ENCODE results near the gene DCST2. TPM values are rescaled to one million over a fixed set of nuclear protein-coding genes. Genes with fewer than 3 reads are reported as not detected.

The DCST2 gene
- polyA plus RNA-seq, 1 of the 3 experiments (the other 2 are of a cell fraction) = 0.76 TPM

DNA sequence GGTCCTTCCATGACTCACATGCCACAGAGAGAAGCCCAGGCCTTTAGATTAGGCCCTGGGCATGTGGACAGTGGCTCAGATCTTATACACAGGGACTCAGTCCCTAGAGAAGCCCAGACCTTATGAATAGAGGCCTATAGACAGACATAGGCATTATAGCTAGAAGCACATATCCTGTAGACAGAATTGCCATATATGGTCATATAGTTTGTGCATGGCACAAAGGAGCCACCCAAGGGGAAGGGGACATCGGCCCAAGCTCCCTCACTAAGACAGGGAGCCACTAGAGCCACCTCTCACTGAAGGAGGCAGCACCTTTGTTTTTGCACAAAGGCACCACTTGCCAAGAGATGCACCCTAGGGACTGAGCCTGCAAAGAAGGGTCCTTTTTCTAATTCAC, 42.8 kb upstream of the DCST2 start:
- H2AFZ ChIP-seq (ENCODE audit: low read depth) = no peak overlapping the region
- no peak overlapping the region for H3K4me3 ChIP-seq (ENCODE audit: low read depth in 2 of 2, low read length in 1 of 2)
- H3K79me2 ChIP-seq (ENCODE audit: insufficient read depth) = no peaks in the 10 kb centered on the region
- WGBS (ENCODE audit: low lambda C conversion rate) = 56% methylated on average over 1 of the region's 1 CpG
- no peak overlapping the region for H3K27ac ChIP-seq (ENCODE audit: low read depth in 2 of 2, low read length in 1 of 2)
- ChIA-PET POLR2A (no interaction called here), CTCF (interaction anchor here (0.7 to 29.9 kb wide), 8 partner anchors 8 to 117 kb away, joined by 3 to 573 read pairs (median 8); partner anchors contain the start of genes ADAM15, DCST1, DCST2 and EFNA4)
- TF ChIP-seq FOSL2 (IDR thresholded peaks at IDR 0.05; ENCODE audit: borderline replicate concordance, low read depth) = no peak
- peaks cover 12% of the 10 kb centered on the region for H3F3A ChIP-seq (replicated peaks; ENCODE audit: insufficient read depth)
- H3K36me3 ChIP-seq (replicated peaks in 1 of 2; ENCODE audit: control insufficient read depth in 1 of 2, insufficient read depth in 2 of 2, low read length in 1 of 2) = no peaks in the 10 kb centered on the region
- no peak overlapping the region for H3K9ac ChIP-seq
- H3K4me1 ChIP-seq (ENCODE audit: control insufficient read depth in 1 of 2, insufficient read depth in 2 of 2, low read depth in 1 of 2, low read length in 1 of 2) = peaks cover 16% of the 10 kb centered on the region in 2 experiments; a peak in 2 of 4 replicates
- no peak for DNase-seq
- no peak overlapping the region for H3K4me2 ChIP-seq
- H4K20me1 ChIP-seq (ENCODE audit: insufficient read depth) = no peaks in the 10 kb centered on the region
- no peaks in the 10 kb centered on the region for H3K9me2 ChIP-seq
- no peaks in the 10 kb centered on the region for H3K9me3 ChIP-seq
- peaks cover 23% of the 10 kb centered on the region for H3K27me3 ChIP-seq (ENCODE audit: insufficient read depth)

DNA sequence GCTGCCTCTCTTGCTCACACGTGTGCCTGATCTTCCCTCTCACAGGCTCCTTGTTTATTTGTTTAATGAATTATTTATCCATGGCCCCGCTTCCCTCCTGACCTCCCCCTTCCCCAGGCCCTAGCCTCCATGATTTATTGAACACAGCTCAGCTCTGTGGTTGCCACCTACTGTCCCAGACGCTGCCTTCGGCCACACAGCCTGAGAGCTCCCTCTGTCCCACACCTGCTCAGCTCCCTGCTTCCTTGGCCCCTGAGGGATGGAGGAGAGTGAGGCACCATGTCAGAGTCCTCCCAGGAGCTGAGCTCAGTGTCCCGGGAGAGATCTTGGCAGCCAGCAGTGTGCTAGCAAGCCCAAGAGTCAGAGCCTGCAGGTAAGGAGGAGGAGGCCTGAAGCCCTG, 42.0 kb upstream of the DCST2 start:
- Histone ChIP-seq H3F3A (replicated peaks; ENCODE audit: insufficient read depth) (peaks cover 10% of the 10 kb centered on the region), H3K9ac (no peak overlapping the region), H3K79me2 (ENCODE audit: insufficient read depth) (no peaks in the 10 kb centered on the region), H3K9me3 (no peaks in the 10 kb centered on the region), H3K36me3 (replicated peaks in 1 of 2; ENCODE audit: control insufficient read depth in 1 of 2, insufficient read depth in 2 of 2, low read length in 1 of 2) (no peaks in the 10 kb centered on the region), H3K27me3 (ENCODE audit: insufficient read depth) (peaks cover 15% of the 10 kb centered on the region), H3K4me1 (ENCODE audit: control insufficient read depth in 1 of 2, insufficient read depth in 2 of 2, low read depth in 1 of 2, low read length in 1 of 2) (peaks cover 14 to 18% of the 10 kb centered on the region in 2 experiments; a peak in 2 of 4 replicates), H3K4me3 (ENCODE audit: low read depth in 2 of 2, low read length in 1 of 2) (no peak overlapping the region), H2AFZ (ENCODE audit: low read depth) (no peak overlapping the region), H4K20me1 (ENCODE audit: insufficient read depth) (no peaks in the 10 kb centered on the region), H3K9me2 (no peaks in the 10 kb centered on the region), H3K27ac (ENCODE audit: low read depth in 2 of 2, low read length in 1 of 2) (no peak overlapping the region), H3K4me2 (no peak overlapping the region)
- ChIA-PET CTCF (interaction anchor here (0.6 to 29.9 kb wide), 7 partner anchors 9 to 631 kb away, joined by 3 to 573 read pairs (median 12); partner anchors contain the start of genes ADAM15, DCST1, DCST2 and EFNA4), POLR2A (interaction anchor here (0.6 kb wide), 1 partner anchor 105 kb away, joined by 3 read pairs; the partner anchor contains the start of gene SHC1)
- TF ChIP-seq MXI1 (IDR thresholded peaks at IDR 0.05; ENCODE audit: low read depth, low read length) (no peak), GABPA (IDR thresholded peaks at IDR 0.05; ENCODE audit: low read depth) (no peak)
- WGBS (ENCODE audit: low lambda C conversion rate) = 72% methylated on average over 5 of the region's 5 CpGs
- DNase-seq = no peak

DNA sequence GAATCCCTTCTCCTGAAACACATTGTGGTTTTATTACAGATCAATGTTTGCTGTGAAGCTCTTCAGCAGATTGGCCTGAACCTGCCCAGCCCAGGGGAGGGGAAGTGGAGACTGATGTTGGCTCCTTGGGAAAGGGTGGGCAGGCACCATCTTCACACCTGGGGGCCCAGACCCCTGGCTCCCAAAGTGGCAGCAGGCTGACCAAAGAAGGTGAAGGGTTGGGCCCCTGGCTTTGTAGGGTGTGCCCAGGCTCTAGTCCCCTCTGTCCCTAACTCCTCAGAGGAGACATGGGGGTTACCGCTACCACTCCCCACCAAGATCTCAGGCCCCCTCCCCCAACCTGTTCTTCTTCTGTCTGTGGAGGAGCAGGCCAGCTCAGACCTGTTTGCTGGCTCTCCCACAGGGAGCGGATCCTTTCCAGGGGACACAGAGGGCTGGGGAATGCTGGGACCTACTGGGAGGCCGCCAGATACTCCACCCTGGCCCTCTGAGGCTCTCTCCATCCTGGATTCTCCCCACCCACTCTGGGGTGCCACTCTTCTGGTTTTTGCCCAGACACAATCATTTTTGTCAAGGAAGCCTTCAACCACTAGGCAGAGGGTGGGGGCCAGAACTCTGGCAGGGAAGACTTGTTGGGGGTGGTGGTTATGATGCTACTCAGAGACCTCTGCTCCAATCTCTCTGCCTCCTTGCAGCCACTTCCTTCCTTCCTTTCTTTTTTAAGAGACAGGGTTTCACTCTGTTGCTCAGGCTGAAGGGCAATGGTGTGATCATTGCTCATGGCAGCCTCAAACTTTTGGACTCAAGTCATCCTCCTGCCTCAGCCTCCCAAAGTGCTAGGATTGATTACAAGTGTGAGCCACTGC, 40.0 kb upstream of the DCST2 start:
- Histone ChIP-seq H3K27ac (ENCODE audit: low read depth in 2 of 2, low read length in 1 of 2) (no peak overlapping the region), H3K9ac (no peak overlapping the region), H4K20me1 (ENCODE audit: insufficient read depth) (no peaks in the 10 kb centered on the region), H3K9me3 (no peaks in the 10 kb centered on the region), H3K27me3 (ENCODE audit: insufficient read depth) (no peaks in the 10 kb centered on the region), H3K4me3 (ENCODE audit: low read depth in 2 of 2, low read length in 1 of 2) (no peak overlapping the region), H3K4me1 (ENCODE audit: control insufficient read depth in 1 of 2, insufficient read depth in 2 of 2, low read depth in 1 of 2, low read length in 1 of 2) (peaks cover 0 to 28% of the 10 kb centered on the region in 2 experiments; a peak in 1 of 4 replicates), H3K79me2 (ENCODE audit: insufficient read depth) (no peaks in the 10 kb centered on the region), H3K4me2 (no peak overlapping the region), H3K36me3 (replicated peaks in 1 of 2; ENCODE audit: control insufficient read depth in 1 of 2, insufficient read depth in 2 of 2, low read length in 1 of 2) (peaks cover 0 to 9% of the 10 kb centered on the region in 2 experiments), H3K9me2 (no peaks in the 10 kb centered on the region), H3F3A (replicated peaks; ENCODE audit: insufficient read depth) (peaks cover 10% of the 10 kb centered on the region), H2AFZ (ENCODE audit: low read depth) (no peak overlapping the region)
- CTCF ChIA-PET = interaction anchor here (1.1 to 29.9 kb wide), 7 partner anchors 8 to 75 kb away, joined by 3 to 573 read pairs (median 12); partner anchors contain the start of genes ADAM15, DCST1, DCST2 and EFNA4
- no peak for DNase-seq
- POLR2A ChIA-PET = no interaction called here
- no peak for TF ChIP-seq RXRA (IDR thresholded peaks at IDR 0.05; ENCODE audit: borderline replicate concordance, low read depth)
- TF ChIP-seq, protein P1, sequence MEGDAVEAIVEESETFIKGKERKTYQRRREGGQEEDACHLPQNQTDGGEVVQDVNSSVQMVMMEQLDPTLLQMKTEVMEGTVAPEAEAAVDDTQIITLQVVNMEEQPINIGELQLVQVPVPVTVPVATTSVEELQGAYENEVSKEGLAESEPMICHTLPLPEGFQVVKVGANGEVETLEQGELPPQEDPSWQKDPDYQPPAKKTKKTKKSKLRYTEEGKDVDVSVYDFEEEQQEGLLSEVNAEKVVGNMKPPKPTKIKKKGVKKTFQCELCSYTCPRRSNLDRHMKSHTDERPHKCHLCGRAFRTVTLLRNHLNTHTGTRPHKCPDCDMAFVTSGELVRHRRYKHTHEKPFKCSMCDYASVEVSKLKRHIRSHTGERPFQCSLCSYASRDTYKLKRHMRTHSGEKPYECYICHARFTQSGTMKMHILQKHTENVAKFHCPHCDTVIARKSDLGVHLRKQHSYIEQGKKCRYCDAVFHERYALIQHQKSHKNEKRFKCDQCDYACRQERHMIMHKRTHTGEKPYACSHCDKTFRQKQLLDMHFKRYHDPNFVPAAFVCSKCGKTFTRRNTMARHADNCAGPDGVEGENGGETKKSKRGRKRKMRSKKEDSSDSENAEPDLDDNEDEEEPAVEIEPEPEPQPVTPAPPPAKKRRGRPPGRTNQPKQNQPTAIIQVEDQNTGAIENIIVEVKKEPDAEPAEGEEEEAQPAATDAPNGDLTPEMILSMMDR (IDR thresholded peaks at IDR 0.05) = no peak
- TF ChIP-seq MEF2A (IDR thresholded peaks at IDR 0.05; ENCODE audit: borderline replicate concordance, low read depth) = no peak
- TF ChIP-seq YY1 (IDR thresholded peaks at IDR 0.05; ENCODE audit: low read depth) = no peak
- TF ChIP-seq, protein P2, sequence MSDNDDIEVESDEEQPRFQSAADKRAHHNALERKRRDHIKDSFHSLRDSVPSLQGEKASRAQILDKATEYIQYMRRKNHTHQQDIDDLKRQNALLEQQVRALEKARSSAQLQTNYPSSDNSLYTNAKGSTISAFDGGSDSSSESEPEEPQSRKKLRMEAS (IDR thresholded peaks at IDR 0.05; ENCODE audit: low read depth) = no peak
- no peak for TF ChIP-seq RFX5 (IDR thresholded peaks at IDR 0.05; ENCODE audit: low read length)
- TF ChIP-seq GABPA (IDR thresholded peaks at IDR 0.05; ENCODE audit: low read depth) = no peak
- WGBS (ENCODE audit: low lambda C conversion rate) = 80% methylated on average over 1 of the region's 3 CpGs
